ENCODE measurements around the gene RPTN. TPM values are rescaled to one million over a fixed set of nuclear protein-coding genes. Genes with fewer than 3 reads are reported as not detected.

Gene RPTN
- polyA plus RNA-seq, 1 of the 3 experiments (the other 2 are of a cell fraction): not detected

DNA sequence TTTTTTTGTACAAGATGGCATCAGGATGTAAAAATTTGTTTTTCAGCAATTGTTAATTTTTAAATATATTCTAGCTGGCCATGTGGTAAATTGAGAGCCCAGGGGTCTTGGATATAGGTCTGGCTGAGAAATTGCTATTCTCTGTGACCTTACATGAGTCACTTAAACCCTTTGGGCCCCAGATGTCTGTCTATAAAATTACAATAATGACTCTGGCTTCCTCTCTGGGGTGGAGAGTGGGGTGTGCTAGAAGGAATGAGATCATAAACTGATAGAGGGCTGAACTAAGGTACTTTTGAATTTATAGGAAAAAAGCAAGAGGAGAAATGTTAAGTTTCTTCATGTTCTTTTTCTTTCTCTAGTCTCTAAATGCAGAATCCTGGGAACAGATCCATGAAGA is 31.4 kb downstream of the RPTN start (continued):
- TF ChIP-seq, protein P1, sequence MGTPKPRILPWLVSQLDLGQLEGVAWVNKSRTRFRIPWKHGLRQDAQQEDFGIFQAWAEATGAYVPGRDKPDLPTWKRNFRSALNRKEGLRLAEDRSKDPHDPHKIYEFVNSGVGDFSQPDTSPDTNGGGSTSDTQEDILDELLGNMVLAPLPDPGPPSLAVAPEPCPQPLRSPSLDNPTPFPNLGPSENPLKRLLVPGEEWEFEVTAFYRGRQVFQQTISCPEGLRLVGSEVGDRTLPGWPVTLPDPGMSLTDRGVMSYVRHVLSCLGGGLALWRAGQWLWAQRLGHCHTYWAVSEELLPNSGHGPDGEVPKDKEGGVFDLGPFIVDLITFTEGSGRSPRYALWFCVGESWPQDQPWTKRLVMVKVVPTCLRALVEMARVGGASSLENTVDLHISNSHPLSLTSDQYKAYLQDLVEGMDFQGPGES (IDR thresholded peaks at IDR 0.05; ENCODE audit: low read depth, low read length): no peak
- no peak for TF ChIP-seq FOSL2 (IDR thresholded peaks at IDR 0.05; ENCODE audit: borderline replicate concordance, low read depth)
- TF ChIP-seq ELF1 (IDR thresholded peaks at IDR 0.05): no peak

DNA sequence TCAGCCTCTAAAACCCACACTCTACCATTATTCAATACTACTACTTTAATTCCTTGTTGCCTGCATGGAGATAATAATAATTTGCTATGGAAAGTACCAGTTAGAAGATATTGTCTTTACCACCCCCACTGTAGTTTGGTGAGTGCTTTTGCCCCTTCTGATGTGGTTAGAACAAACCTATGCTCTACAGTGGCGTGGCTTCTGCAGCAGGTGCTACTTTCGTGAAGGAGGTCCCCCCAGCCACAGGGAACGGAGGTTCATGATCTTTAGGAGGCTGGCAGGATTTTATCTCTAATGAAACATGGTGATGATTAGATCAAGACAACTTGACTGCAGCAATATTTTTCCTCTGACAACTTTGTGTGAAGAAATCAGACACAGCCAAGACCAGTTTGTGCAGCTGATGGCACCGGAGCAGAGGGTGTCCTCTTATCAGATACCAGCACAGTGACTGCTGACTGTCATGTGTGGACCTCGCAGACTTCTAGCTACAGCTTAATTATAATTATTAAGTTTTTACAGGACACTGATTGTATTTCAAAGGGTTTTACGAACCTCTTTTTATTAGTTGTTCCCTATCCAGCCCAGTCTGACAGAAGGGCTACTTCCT is 33.1 kb downstream of the RPTN start:
- Histone ChIP-seq H3K4me2 (no peak overlapping the region), H2AFZ (ENCODE audit: low read depth) (no peak overlapping the region), H3K9ac (no peak overlapping the region), H3K36me3 (replicated peaks in 1 of 2; ENCODE audit: control insufficient read depth in 1 of 2, insufficient read depth in 2 of 2, low read length in 1 of 2) (no peaks in the 10 kb centered on the region), H3K79me2 (ENCODE audit: insufficient read depth) (no peaks in the 10 kb centered on the region), H3F3A (replicated peaks; ENCODE audit: insufficient read depth) (no peaks in the 10 kb centered on the region), H3K27ac (ENCODE audit: low read depth in 2 of 2, low read length in 1 of 2) (no peak overlapping the region), H4K20me1 (ENCODE audit: insufficient read depth) (no peaks in the 10 kb centered on the region), H3K9me2 (no peaks in the 10 kb centered on the region), H3K4me3 (ENCODE audit: low read depth in 2 of 2, low read length in 1 of 2) (no peak overlapping the region), H3K4me1 (ENCODE audit: control insufficient read depth in 1 of 2, insufficient read depth in 2 of 2, low read depth in 1 of 2, low read length in 1 of 2) (no peaks in the 10 kb centered on the region), H3K9me3 (no peaks in the 10 kb centered on the region), H3K27me3 (ENCODE audit: insufficient read depth) (peaks cover 13% of the 10 kb centered on the region; the same call in 1 of the 2 replicates)
- no peak for DNase-seq
- POLR2A ChIA-PET: no interaction called here
- TF ChIP-seq SMC3 (IDR thresholded peaks at IDR 0.05; ENCODE audit: low read depth, low read length) (no peak), RFX5 (IDR thresholded peaks at IDR 0.05; ENCODE audit: low read length) (no peak), FOXJ3 (CRISPR knock-in tag; IDR thresholded peaks at IDR 0.05) (no peak), EP300 (IDR thresholded peaks at IDR 0.05; ENCODE audit: borderline replicate concordance in 1 of 2, low read depth in 1 of 2, low read length in 1 of 2) (no peak), TEAD4 (IDR thresholded peaks at IDR 0.05; ENCODE audit: borderline replicate concordance, insufficient read depth) (no peak), FOSL2 (IDR thresholded peaks at IDR 0.05; ENCODE audit: borderline replicate concordance, low read depth) (no peak), RAD21 (IDR thresholded peaks at IDR 0.05; ENCODE audit: low read length) (no peak), SIN3A (IDR thresholded peaks at IDR 0.05; ENCODE audit: borderline replicate concordance, low read depth, low read length) (no peak), MEF2A (IDR thresholded peaks at IDR 0.05; ENCODE audit: borderline replicate concordance, low read depth) (no peak)
- TF ChIP-seq, protein P2, sequence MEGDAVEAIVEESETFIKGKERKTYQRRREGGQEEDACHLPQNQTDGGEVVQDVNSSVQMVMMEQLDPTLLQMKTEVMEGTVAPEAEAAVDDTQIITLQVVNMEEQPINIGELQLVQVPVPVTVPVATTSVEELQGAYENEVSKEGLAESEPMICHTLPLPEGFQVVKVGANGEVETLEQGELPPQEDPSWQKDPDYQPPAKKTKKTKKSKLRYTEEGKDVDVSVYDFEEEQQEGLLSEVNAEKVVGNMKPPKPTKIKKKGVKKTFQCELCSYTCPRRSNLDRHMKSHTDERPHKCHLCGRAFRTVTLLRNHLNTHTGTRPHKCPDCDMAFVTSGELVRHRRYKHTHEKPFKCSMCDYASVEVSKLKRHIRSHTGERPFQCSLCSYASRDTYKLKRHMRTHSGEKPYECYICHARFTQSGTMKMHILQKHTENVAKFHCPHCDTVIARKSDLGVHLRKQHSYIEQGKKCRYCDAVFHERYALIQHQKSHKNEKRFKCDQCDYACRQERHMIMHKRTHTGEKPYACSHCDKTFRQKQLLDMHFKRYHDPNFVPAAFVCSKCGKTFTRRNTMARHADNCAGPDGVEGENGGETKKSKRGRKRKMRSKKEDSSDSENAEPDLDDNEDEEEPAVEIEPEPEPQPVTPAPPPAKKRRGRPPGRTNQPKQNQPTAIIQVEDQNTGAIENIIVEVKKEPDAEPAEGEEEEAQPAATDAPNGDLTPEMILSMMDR (IDR thresholded peaks at IDR 0.05): no peak
- WGBS (ENCODE audit: low lambda C conversion rate): 6% methylated on average over 6 of the region's 6 CpGs
- CTCF ChIA-PET: no interaction called here

DNA sequence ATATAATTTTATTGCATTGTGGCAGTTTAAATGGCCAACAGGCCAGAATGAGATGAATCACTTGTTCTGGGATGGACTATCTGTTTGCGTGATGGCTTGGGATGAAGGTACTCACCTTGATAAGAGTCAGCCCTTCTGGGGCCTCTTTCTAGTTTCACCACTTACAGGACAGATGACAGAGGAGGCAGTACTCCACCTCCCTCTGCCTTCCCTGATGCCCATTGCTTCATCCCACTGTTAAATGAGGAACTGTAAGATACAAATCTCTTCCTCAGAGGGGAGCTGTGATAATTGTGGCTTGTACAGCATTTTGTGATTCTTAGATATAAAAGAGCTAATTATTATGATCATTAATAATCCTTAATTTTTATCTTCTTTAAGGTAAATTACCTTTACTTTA is 40.1 kb downstream of the RPTN start:
- Histone ChIP-seq H3K9me2 (no peaks in the 10 kb centered on the region), H2AFZ (ENCODE audit: low read depth) (no peak overlapping the region), H4K20me1 (ENCODE audit: insufficient read depth) (no peaks in the 10 kb centered on the region), H3K4me2 (no peak overlapping the region), H3K27ac (ENCODE audit: low read depth in 2 of 2, low read length in 1 of 2) (no peak overlapping the region), H3K9ac (no peak overlapping the region), H3F3A (replicated peaks; ENCODE audit: insufficient read depth) (no peaks in the 10 kb centered on the region), H3K27me3 (ENCODE audit: insufficient read depth) (peaks cover 25% of the 10 kb centered on the region; the same call in 1 of the 2 replicates), H3K36me3 (replicated peaks in 1 of 2; ENCODE audit: control insufficient read depth in 1 of 2, insufficient read depth in 2 of 2, low read length in 1 of 2) (no peaks in the 10 kb centered on the region), H3K79me2 (ENCODE audit: insufficient read depth) (no peaks in the 10 kb centered on the region), H3K4me3 (ENCODE audit: low read depth in 2 of 2, low read length in 1 of 2) (no peak overlapping the region), H3K4me1 (ENCODE audit: control insufficient read depth in 1 of 2, insufficient read depth in 2 of 2, low read depth in 1 of 2, low read length in 1 of 2) (no peaks in the 10 kb centered on the region), H3K9me3 (no peaks in the 10 kb centered on the region)
- TF ChIP-seq, protein P1 (IDR thresholded peaks at IDR 0.05; ENCODE audit: low read depth, low read length): no peak
- TF ChIP-seq SIN3A (IDR thresholded peaks at IDR 0.05; ENCODE audit: borderline replicate concordance, low read depth, low read length) (no peak), RCOR1 (IDR thresholded peaks at IDR 0.05; ENCODE audit: low read length) (no peak), TCF12 (IDR thresholded peaks at IDR 0.05) (no peak), GABPA (IDR thresholded peaks at IDR 0.05; ENCODE audit: low read depth) (no peak)
- TF ChIP-seq, protein P3, sequence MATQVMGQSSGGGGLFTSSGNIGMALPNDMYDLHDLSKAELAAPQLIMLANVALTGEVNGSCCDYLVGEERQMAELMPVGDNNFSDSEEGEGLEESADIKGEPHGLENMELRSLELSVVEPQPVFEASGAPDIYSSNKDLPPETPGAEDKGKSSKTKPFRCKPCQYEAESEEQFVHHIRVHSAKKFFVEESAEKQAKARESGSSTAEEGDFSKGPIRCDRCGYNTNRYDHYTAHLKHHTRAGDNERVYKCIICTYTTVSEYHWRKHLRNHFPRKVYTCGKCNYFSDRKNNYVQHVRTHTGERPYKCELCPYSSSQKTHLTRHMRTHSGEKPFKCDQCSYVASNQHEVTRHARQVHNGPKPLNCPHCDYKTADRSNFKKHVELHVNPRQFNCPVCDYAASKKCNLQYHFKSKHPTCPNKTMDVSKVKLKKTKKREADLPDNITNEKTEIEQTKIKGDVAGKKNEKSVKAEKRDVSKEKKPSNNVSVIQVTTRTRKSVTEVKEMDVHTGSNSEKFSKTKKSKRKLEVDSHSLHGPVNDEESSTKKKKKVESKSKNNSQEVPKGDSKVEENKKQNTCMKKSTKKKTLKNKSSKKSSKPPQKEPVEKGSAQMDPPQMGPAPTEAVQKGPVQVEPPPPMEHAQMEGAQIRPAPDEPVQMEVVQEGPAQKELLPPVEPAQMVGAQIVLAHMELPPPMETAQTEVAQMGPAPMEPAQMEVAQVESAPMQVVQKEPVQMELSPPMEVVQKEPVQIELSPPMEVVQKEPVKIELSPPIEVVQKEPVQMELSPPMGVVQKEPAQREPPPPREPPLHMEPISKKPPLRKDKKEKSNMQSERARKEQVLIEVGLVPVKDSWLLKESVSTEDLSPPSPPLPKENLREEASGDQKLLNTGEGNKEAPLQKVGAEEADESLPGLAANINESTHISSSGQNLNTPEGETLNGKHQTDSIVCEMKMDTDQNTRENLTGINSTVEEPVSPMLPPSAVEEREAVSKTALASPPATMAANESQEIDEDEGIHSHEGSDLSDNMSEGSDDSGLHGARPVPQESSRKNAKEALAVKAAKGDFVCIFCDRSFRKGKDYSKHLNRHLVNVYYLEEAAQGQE (IDR thresholded peaks at IDR 0.05; ENCODE audit: low read depth, low read length): no peak
- TF ChIP-seq, protein P4, sequence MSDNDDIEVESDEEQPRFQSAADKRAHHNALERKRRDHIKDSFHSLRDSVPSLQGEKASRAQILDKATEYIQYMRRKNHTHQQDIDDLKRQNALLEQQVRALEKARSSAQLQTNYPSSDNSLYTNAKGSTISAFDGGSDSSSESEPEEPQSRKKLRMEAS (IDR thresholded peaks at IDR 0.05; ENCODE audit: low read depth): no peak
- CTCF ChIA-PET: no interaction called here
- 4% methylated on average over 1 of the region's 1 CpG for WGBS (ENCODE audit: low lambda C conversion rate)
- POLR2A ChIA-PET: no interaction called here
- DNase-seq: no peak

Measured in SK-N-SH (cell line).